Gastrocnemius medialis (tissue), 4 donors: ENCODE results near the gene CHST9. TPM values are rescaled to one million over a fixed set of nuclear protein-coding genes. Genes with fewer than 3 reads are reported as not detected.
A peak's percentile ranks its signal among the peaks of the same experiment; 100 is the strongest.

Source experiments
- ATAC-seq, 2 donors: fragments of 150-250 bp; one replicate each; pipeline ENCODE4 v1.9.1; 2016
- DNase-seq, 2 donors: peaks; one replicate each; pipeline ENCODE4 v3.0.0-alpha.2; 2019
- H3K27ac ChIP-seq, 4 donors: fragments of 200-600 bp; sonication (generic); 1 replicate in 1 of 4; 2 replicates in 3 of 4; pipeline ENCODE4 v1.5.1; 2016 to 2018; ENCODE audit warnings: mild to moderate bottlenecking in 2 of 4, moderate library complexity in 1 of 4
- H3K27me3 ChIP-seq, 3 donors: fragments of 200-600 bp; sonication (generic) in 2 of 3; 1 replicate in 1 of 3; 2 replicates in 2 of 3; pipeline versions ENCODE4 v1.5.1 to v1.6.0; 2016 to 2019; ENCODE audit warnings: mild to moderate bottlenecking in 1 of 3, moderate library complexity in 1 of 3
- H3K36me3 ChIP-seq, 2 donors: fragments of 200-600 bp; sonication (generic) in 1 of 2; one replicate each; pipeline ENCODE4 v1.5.1; 2017 to 2018
- H3K4me1 ChIP-seq, 2 donors: fragments of 200-600 bp; sonication (generic) in 1 of 2; one replicate each; pipeline ENCODE4 v1.5.1; 2016 to 2017; ENCODE audit warnings: mild to moderate bottlenecking in 2 of 2
- H3K4me3 ChIP-seq, 4 donors: fragments of 200-600 bp; sonication (generic) in 3 of 4; 1 replicate in 1 of 4; 2 replicates in 3 of 4; pipeline ENCODE4 v1.5.1; 2016 to 2019; ENCODE audit warnings: mild to moderate bottlenecking in 2 of 4
- H3K9me3 ChIP-seq, 3 donors: fragments of 200-600 bp; sonication (generic) in 2 of 3; 1 replicate in 1 of 3; 2 replicates in 2 of 3; pipeline ENCODE4 v1.5.1; 2016 to 2019
- CTCF ChIP-seq, 5 experiments: fragments of 450-650 bp in 3 of 5; fragments of 200-600 bp in 2 of 5; sonication (generic) in 2 of 5; IDR thresholded peaks in 4 of 5; conservative IDR thresholded peaks in 1 of 5; 1 replicate in 4 of 5; 2 replicates in 1 of 5; pipeline ENCODE4 v1.5.1; 2016 to 2019; ENCODE audit warnings: antibody characterized with exemption in 5 of 5, mild to moderate bottlenecking in 3 of 5, moderate library complexity in 3 of 5
- POLR2A ChIP-seq, 2 donors: fragments of 450-650 bp; IDR thresholded peaks; one replicate each; pipeline ENCODE4 v1.6.1; 2017; ENCODE audit warnings: antibody characterized with exemption in 2 of 2, mild to moderate bottlenecking in 2 of 2, moderate library complexity in 2 of 2
- in situ Hi-C, 4 donors: fragments of 200-750 bp; cut with MboI; loops; one replicate each; pipeline versions ENCODE4 v1.15.0 to v1.8.0; 2017; ENCODE audit warnings: low sequenced_read_pairs in 4 of 4
- intact Hi-C: fragments of 100-400 bp; cut with DNase I; formaldehyde crosslinking; loops from one replicate; pipeline ENCODE4 v1.15.1; 2023; ENCODE audit warnings: low total_unique reads
- total RNA-seq, 4 donors: library from RNA; depleted of rRNA; stranded (reverse); fragments of >200 nt; gene quantifications; one replicate each; pipeline versions ENCODE4 v1.1.0 to v1.2.3, GENCODE V29; 2016

The CHST9 gene
- total RNA-seq, 4 donors from 2014 or later = 0.07 TPM; not detected in 3

DNA sequence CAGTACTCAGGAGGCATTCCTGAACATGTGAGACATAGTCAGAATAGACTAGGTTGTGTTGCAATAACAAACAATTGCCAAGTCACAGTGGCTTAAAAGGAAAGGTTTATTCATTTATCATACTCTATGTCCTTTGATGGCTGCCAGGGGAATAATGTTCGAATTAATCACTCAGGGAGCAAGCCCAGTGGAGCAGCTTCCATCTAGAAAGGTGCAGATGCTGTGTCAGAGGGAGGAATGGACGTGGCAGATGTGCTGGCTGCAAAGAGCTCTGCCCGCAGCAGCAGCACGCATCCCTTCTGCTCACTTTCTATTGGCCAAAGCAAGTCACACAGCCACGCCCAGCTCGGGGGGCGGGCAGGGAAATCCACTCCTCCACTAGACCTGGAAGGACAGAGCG is 213.7 kb downstream of the CHST9 start:
- peak in 1 of 2 donors; percentile 87 for ATAC-seq
- no peaks in the 10 kb centered on the region for H3K36me3 ChIP-seq

GRCh38 chr18:26970637-26971036 is 214.5 kb downstream of the CHST9 start:
- TF ChIP-seq POLR2A (IDR thresholded peaks at IDR 0.05) = no peak
- no peak for TF ChIP-seq CTCF (IDR thresholded peaks at IDR 0.05 in 4 of 5, conservative IDR thresholded peaks at IDR 0.05 in 1 of 5)
- H3K4me1 ChIP-seq = no peaks in the 10 kb centered on the region
- DNase-seq (peak in 1 of 2 donors; percentile 32), ATAC-seq (peak; percentile 44 to 92)
- no peak overlapping the region for H3K4me3 ChIP-seq
- no peaks in the 10 kb centered on the region for H3K27me3 ChIP-seq
- intact Hi-C loops = no loop called here
- H3K36me3 ChIP-seq = no peaks in the 10 kb centered on the region
- peak overlapping the region in 3 of 4 donors; percentile 52 to 79 (median 65) for H3K27ac ChIP-seq
- H3K9me3 ChIP-seq = no peaks in the 10 kb centered on the region
- in situ Hi-C loops = loop anchor here in 1 of 4 donors (25.0 kb wide), 1 partner anchor 108 kb away; the partner anchor contains the start of gene AQP4

More for the DNA sequence above, 213.7 kb downstream of the CHST9 start:
- intact Hi-C loops = no loop called here
- no peaks in the 10 kb centered on the region for H3K27me3 ChIP-seq
- peak in 1 of 2 donors; percentile 29 for DNase-seq
- H3K4me1 ChIP-seq = peaks cover 0 to 5% of the 10 kb centered on the region in 2 donors
- TF ChIP-seq POLR2A (IDR thresholded peaks at IDR 0.05) (no peak), CTCF (IDR thresholded peaks at IDR 0.05 in 4 of 5, conservative IDR thresholded peaks at IDR 0.05 in 1 of 5) (no peak)
- in situ Hi-C loops = loop anchor here in 1 of 4 donors (25.0 kb wide), 1 partner anchor 109 kb away; the partner anchor contains the start of gene AQP4
- no peaks in the 10 kb centered on the region for H3K9me3 ChIP-seq
- H3K27ac ChIP-seq = peak overlapping the region in 1 of 4 donors; percentile 79
- no peak overlapping the region for H3K4me3 ChIP-seq

DNA sequence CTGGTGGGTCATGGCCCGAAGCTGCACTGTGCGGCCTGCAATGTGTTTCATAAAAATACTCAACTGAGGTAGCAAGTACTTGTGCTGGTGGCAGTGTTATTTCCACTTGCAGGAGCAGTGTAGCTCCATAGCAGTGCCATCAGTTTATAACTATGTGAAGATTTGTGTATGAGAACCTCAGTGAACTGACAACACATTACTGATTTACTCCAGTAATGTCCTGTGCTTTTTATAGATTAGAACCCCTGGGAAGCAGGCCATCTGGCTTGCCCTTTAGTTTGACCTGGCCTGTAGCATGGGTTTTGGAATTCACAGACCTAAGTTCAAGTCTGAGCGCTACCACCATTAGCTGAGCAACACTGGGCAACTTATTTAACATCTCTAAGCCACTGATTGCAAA is 219.9 kb downstream of the CHST9 start:
- TF ChIP-seq POLR2A (IDR thresholded peaks at IDR 0.05) = no peak
- TF ChIP-seq CTCF (IDR thresholded peaks at IDR 0.05 in 4 of 5, conservative IDR thresholded peaks at IDR 0.05 in 1 of 5) = no peak
- ATAC-seq (peak in 1 of 2 donors; percentile 49), DNase-seq (no peak)
- Histone ChIP-seq H3K36me3 (no peaks in the 10 kb centered on the region), H3K4me3 (no peak overlapping the region), H3K27ac (no peak overlapping the region), H3K4me1 (peaks cover 0 to 6% of the 10 kb centered on the region in 2 donors), H3K9me3 (no peaks in the 10 kb centered on the region), H3K27me3 (no peaks in the 10 kb centered on the region)
- in situ Hi-C loops (loop anchor here in 1 of 4 donors (25.0 kb wide), 1 partner anchor 103 kb away; the partner anchor contains the start of gene AQP4), intact Hi-C loops (loop anchor here (10.0 kb wide), 1 partner anchor 150 kb away; no protein-coding TSS in a partner anchor)

DNA sequence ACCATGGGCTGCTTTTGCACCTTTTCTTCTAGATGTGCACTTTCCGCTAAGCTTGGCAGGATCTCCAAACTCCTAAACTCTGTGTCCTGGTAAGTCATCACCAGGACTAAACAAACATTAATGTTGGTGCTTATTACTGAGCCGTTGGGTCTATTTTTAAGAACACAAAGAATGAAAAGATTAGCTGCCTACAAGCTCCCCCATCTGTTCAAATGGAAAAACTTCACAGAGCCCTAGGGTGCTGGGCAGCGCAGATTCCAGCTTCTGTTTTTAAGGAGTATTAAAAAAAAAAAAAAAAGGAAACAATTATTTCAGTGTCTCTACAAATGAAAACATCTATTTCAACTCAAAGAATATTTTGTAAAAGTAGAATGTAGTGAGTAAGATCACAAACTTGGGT is 221.8 kb downstream of the CHST9 start:
- H3K27me3 ChIP-seq = no peaks in the 10 kb centered on the region
- intact Hi-C loops (loop anchor here (5.0 to 10.0 kb wide), 3 partner anchors 101 to 306 kb away; no protein-coding TSS in a partner anchor), in situ Hi-C loops (loop anchor here in 1 of 4 donors (25.0 kb wide), 1 partner anchor 101 kb away; the partner anchor contains the start of gene AQP4)
- no peak for TF ChIP-seq POLR2A (IDR thresholded peaks at IDR 0.05)
- TF ChIP-seq CTCF (IDR thresholded peaks at IDR 0.05 in 4 of 5, conservative IDR thresholded peaks at IDR 0.05 in 1 of 5) = peak in 2 of 5 experiments; percentile 14 to 31
- H3K4me1 ChIP-seq = peaks cover 0 to 6% of the 10 kb centered on the region in 2 donors
- no peak for DNase-seq
- H3K36me3 ChIP-seq = no peaks in the 10 kb centered on the region
- no peaks in the 10 kb centered on the region for H3K9me3 ChIP-seq
- no peak overlapping the region for H3K27ac ChIP-seq
- H3K4me3 ChIP-seq = no peak overlapping the region
- peak in 1 of 2 donors; percentile 30 for ATAC-seq
